ENCODE results near the gene CDRT4. TPM values are rescaled to one million over a fixed set of nuclear protein-coding genes. Genes with fewer than 3 reads are reported as not detected.

The CDRT4 gene
- total and polyA plus RNA-seq, 2 experiments from 2014 or later, result 6.5 to 13.0 TPM

DNA sequence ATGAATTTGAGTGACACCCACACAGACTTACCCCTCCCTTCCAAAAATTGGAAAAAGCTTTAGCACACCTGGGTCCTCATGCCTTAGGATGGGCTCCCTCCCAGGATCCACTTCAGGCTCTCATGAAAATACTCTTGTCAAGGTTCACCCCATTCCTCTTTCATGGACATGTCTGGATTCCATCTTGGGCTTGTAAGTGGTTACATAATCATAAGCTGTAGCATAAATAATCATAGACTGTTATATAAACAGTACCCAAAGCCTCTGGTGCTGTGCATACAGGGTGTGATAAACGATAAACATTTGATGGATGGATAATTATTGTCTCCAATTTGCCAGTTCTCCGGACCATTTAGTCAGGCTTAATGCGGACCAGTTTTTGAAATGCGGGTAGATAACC, 72.3 kb downstream of the CDRT4 start (continued):
- TF ChIP-seq, protein P1, sequence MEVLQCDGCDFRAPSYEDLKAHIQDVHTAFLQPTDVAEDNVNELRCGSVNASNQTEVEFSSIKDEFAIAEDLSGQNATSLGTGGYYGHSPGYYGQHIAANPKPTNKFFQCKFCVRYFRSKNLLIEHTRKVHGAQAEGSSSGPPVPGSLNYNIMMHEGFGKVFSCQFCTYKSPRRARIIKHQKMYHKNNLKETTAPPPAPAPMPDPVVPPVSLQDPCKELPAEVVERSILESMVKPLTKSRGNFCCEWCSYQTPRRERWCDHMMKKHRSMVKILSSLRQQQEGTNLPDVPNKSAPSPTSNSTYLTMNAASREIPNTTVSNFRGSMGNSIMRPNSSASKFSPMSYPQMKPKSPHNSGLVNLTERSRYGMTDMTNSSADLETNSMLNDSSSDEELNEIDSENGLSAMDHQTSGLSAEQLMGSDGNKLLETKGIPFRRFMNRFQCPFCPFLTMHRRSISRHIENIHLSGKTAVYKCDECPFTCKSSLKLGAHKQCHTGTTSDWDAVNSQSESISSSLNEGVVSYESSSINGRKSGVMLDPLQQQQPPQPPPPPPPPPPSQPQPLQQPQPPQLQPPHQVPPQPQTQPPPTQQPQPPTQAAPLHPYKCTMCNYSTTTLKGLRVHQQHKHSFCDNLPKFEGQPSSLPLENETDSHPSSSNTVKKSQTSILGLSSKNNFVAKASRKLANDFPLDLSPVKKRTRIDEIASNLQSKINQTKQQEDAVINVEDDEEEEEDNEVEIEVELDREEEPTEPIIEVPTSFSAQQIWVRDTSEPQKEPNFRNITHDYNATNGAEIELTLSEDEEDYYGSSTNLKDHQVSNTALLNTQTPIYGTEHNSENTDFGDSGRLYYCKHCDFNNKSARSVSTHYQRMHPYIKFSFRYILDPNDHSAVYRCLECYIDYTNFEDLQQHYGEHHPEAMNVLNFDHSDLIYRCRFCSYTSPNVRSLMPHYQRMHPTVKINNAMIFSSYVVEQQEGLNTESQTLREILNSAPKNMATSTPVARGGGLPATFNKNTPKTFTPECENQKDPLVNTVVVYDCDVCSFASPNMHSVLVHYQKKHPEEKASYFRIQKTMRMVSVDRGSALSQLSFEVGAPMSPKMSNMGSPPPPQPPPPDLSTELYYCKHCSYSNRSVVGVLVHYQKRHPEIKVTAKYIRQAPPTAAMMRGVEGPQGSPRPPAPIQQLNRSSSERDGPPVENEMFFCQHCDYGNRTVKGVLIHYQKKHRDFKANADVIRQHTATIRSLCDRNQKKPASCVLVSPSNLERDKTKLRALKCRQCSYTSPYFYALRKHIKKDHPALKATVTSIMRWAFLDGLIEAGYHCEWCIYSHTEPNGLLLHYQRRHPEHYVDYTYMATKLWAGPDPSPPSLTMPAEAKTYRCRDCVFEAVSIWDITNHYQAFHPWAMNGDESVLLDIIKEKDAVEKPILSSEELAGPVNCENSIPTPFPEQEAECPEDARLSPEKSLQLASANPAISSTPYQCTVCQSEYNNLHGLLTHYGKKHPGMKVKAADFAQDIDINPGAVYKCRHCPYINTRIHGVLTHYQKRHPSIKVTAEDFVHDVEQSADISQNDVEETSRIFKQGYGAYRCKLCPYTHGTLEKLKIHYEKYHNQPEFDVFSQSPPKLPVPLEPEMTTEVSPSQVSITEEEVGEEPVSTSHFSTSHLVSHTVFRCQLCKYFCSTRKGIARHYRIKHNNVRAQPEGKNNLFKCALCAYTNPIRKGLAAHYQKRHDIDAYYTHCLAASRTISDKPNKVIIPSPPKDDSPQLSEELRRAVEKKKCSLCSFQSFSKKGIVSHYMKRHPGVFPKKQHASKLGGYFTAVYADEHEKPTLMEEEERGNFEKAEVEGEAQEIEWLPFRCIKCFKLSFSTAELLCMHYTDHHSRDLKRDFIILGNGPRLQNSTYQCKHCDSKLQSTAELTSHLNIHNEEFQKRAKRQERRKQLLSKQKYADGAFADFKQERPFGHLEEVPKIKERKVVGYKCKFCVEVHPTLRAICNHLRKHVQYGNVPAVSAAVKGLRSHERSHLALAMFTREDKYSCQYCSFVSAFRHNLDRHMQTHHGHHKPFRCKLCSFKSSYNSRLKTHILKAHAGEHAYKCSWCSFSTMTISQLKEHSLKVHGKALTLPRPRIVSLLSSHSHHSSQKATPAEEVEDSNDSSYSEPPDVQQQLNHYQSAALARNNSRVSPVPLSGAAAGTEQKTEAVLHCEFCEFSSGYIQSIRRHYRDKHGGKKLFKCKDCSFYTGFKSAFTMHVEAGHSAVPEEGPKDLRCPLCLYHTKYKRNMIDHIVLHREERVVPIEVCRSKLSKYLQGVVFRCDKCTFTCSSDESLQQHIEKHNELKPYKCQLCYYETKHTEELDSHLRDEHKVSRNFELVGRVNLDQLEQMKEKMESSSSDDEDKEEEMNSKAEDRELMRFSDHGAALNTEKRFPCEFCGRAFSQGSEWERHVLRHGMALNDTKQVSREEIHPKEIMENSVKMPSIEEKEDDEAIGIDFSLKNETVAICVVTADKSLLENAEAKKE (CRISPR knock-in tag; IDR thresholded peaks at IDR 0.05), result no peak
- TF ChIP-seq EZH2 (IDR thresholded peaks at IDR 0.05; ENCODE audit: low read depth, unreplicated experiment) (no peak), STAT1 (IDR thresholded peaks at IDR 0.05; ENCODE audit: unreplicated experiment) (no peak), CREB1 (CRISPR knock-in tag; IDR thresholded peaks at IDR 0.05; ENCODE audit: low read depth) (no peak), JUNB (IDR thresholded peaks at IDR 0.05; ENCODE audit: unreplicated experiment) (no peak), EZH2phosphoT487 (IDR thresholded peaks at IDR 0.05; ENCODE audit: unreplicated experiment) (no peak), ZNF331 (CRISPR knock-in tag; IDR thresholded peaks at IDR 0.05; ENCODE audit: low read depth) (no peak), ETS1 (IDR thresholded peaks at IDR 0.05) (no peak)
- TF ChIP-seq, protein P2, sequence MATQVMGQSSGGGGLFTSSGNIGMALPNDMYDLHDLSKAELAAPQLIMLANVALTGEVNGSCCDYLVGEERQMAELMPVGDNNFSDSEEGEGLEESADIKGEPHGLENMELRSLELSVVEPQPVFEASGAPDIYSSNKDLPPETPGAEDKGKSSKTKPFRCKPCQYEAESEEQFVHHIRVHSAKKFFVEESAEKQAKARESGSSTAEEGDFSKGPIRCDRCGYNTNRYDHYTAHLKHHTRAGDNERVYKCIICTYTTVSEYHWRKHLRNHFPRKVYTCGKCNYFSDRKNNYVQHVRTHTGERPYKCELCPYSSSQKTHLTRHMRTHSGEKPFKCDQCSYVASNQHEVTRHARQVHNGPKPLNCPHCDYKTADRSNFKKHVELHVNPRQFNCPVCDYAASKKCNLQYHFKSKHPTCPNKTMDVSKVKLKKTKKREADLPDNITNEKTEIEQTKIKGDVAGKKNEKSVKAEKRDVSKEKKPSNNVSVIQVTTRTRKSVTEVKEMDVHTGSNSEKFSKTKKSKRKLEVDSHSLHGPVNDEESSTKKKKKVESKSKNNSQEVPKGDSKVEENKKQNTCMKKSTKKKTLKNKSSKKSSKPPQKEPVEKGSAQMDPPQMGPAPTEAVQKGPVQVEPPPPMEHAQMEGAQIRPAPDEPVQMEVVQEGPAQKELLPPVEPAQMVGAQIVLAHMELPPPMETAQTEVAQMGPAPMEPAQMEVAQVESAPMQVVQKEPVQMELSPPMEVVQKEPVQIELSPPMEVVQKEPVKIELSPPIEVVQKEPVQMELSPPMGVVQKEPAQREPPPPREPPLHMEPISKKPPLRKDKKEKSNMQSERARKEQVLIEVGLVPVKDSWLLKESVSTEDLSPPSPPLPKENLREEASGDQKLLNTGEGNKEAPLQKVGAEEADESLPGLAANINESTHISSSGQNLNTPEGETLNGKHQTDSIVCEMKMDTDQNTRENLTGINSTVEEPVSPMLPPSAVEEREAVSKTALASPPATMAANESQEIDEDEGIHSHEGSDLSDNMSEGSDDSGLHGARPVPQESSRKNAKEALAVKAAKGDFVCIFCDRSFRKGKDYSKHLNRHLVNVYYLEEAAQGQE (IDR thresholded peaks at IDR 0.05; ENCODE audit: unreplicated experiment), result no peak

All from GM23338 (cell line).